ENCODE data around the gene IFI44L.

IFI44L gene

GRCh38 chr1:78645723-78646122, 25.5 kb downstream of the IFI44L start:
- peak; percentile 55 for DNase-seq

GRCh38 chr1:78647238-78647637, 27.0 kb downstream of the IFI44L start:
- DNase-seq = no peak

GRCh38 chr1:78649628-78650027, 29.4 kb downstream of the IFI44L start, which contains the start of gene IFI44:
Gene IFI44 (plus strand): TSS chr1:78649831. CDS start chr1:78650196, 365 bp downstream.
- DNase-seq = peak; percentile 80

- no peak for DNase-seq
Observed at GRCh38 chr1:78650114-78650660, 29.9 kb downstream of the IFI44L start.

GRCh38 chr1:78651241-78651640, 31.0 kb downstream of the IFI44L start:
- DNase-seq = peak; percentile 47

GRCh38 chr1:78652019-78652560, 31.8 kb downstream of the IFI44L start:
- DNase-seq = no peak

GRCh38 chr1:78658901-78659300, 38.7 kb downstream of the IFI44L start:
- DNase-seq = no peak

GRCh38 chr1:78663923-78664322, 43.7 kb downstream of the IFI44L start:
- DNase-seq = no peak

GRCh38 chr1:78664763-78665162, 44.5 kb downstream of the IFI44L start:
- no peak for DNase-seq

GRCh38 chr1:78665809-78666208, 45.6 kb downstream of the IFI44L start:
- DNase-seq = no peak

- DNase-seq = no peak
Observed at GRCh38 chr1:78667939-78668338, 47.7 kb downstream of the IFI44L start.

- no peak for DNase-seq
Observed at GRCh38 chr1:78668427-78668826, 48.2 kb downstream of the IFI44L start.

- no peak for DNase-seq
Observed at GRCh38 chr1:78672428-78672827, 52.2 kb downstream of the IFI44L start.

GRCh38 chr1:78673120-78673519, 52.9 kb downstream of the IFI44L start:
- DNase-seq = no peak

GRCh38 chr1:78676347-78676982, 56.2 kb downstream of the IFI44L start:
- peak; percentile 63 for DNase-seq

GRCh38 chr1:78676993-78677392, 56.7 kb downstream of the IFI44L start:
- no peak for DNase-seq

GRCh38 chr1:78677788-78678187, 57.5 kb downstream of the IFI44L start:
- DNase-seq = no peak

GRCh38 chr1:78678324-78678723, 58.1 kb downstream of the IFI44L start:
- DNase-seq = no peak

- no peak for DNase-seq
Observed at GRCh38 chr1:78681265-78681664, 61.0 kb downstream of the IFI44L start.

GRCh38 chr1:78682496-78682895, 62.2 kb downstream of the IFI44L start:
- DNase-seq = no peak

- DNase-seq = no peak
Observed at GRCh38 chr1:78683079-78683478, 62.8 kb downstream of the IFI44L start.

GRCh38 chr1:78687315-78687714, 67.1 kb downstream of the IFI44L start:
- DNase-seq = no peak

GRCh38 chr1:78687914-78688313, 67.7 kb downstream of the IFI44L start:
- DNase-seq = no peak

- DNase-seq = no peak
Observed at GRCh38 chr1:78688697-78689096, 68.4 kb downstream of the IFI44L start.

- DNase-seq = no peak
Observed at GRCh38 chr1:78690516-78690915, 70.3 kb downstream of the IFI44L start.
